GM18873 (cell line): ENCODE data around the gene EFHD2.
"Not testable (repeated sequence)": the region's sequence is repeated elsewhere in the genome, so short reads cannot be mapped to it uniquely, and the experiment has no call there.

Experiments
- ATAC-seq: cut with Tn5 transposase; IDR thresholded peaks from one replicate; pipeline ENCODE4 v1.9.1; 2021; ENCODE audit warnings: mild to moderate bottlenecking, moderate library complexity, moderate number of reproducible peaks; ENCODE audit not compliant: unreplicated experiment, low FRiP score

EFHD2 gene

DNA sequence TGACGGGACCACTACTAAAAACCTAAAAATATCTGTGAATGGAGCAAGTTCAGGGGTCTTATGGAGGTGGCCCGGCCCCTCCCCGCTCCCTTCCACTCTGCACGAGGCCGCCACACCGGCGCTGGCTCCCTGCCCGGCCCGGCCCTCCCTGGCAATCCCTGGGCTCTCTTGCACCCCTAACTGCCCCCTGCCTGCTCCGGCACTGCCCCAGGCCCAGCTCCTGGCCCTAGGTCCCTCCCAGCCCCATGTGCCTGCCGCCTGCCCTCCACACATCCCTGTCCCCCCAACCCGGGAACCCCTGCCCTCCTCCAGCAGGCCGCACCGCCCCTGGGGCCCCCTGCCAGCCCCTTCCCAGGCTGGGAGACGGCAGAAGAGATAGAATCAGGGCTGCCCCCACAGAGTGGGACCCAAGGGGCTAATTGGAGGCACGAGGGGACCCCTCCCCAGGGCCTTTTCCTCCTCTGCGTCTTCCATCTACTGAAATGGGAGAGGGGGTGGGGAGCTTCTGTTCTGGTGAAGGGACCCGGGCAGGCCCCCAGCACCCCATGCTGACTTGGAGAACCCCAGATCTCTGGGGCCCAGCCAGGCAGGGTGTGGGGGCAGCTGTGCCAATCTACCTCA, 19.2 kb downstream of the EFHD2 start:
- ATAC-seq: no peak

DNA sequence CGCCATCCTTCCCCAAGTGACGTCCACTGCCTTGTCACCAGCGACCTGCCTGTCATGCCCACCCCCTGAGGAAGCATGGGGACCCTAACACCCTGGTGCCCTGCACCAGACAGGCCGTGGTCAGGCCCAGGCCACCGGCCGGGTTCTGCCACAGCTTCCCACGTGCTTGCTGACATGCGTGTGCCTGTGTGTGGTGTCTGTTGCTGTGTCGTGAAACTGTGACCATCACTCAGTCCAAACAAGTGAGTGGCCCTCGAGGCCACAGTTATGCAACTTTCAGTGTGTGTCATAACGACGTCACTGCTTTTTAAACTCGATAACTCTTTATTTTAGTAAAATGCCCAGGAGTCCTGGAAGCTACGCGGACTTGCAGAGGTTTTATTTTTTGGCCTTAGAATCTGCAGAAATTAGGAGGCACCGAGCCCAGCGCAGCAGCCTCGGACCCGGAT, 20.0 kb downstream of the EFHD2 start:
- ATAC-seq: no peak

- ATAC-seq: no peak
Observed at GRCh38 chr1:15430787-15431570, 21.3 kb downstream of the EFHD2 start.

DNA sequence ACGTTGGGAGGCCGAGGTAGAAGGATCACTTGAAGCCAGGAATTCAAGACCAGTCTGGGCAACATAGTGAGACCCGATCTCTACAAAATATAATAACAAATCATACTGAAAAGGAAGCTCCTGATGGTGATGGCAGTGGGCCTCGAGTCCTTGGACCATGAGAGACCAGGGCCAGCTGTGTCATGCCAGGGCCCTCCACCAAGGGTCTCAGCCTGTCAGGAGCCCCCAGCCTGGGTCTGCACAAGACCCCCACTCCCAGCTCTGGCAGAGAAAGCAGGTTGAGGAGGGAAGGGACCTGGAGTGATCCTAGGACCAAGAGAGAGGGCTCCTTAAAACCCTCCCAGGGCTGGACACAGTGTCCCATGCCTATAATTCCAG, 21.9 kb downstream of the EFHD2 start:
- ATAC-seq: no peak

DNA sequence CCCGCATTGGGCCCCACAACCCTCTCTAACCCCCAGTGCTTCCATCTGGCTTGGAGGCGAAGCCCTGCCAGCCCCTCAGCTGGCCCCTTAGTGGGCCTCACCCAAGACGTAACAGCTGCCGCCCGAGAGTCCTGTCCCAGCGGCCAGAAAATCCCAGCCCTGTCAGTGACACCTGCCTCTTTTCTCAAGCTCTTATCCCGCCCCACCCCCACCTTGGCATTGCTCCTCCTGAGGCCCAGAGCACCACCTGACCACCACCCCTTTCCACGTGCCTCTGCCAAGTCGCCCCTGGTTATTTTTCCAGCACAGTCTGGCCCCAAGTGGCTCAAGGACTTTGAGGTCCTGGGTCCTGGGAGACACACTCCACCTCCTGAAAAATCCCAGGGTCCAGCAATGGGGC, 22.6 kb downstream of the EFHD2 start:
- no peak for ATAC-seq

DNA sequence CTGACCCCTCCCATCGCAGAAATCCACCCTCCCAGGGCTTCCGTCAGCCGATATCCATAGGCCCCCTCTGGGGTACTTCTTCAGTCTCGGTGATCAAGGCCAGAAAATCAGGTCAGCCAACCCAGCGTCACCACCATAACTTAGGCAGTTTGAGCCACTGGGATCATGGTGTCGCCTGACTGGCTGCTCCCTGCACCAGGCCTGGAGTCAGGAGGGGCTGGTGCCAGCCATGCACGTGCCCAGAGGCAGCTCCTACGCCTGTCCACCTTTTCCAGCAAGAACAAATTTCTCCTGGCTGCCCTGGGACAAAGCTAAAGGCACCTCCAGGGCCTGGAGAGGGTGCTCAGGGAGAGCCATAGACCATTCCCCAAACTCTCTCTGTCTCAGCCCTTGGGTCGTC, 23.8 kb downstream of the EFHD2 start:
- no peak for ATAC-seq

- ATAC-seq: not testable (repeated sequence)
Observed at GRCh38 chr1:15434739-15435138, 25.1 kb downstream of the EFHD2 start.

DNA sequence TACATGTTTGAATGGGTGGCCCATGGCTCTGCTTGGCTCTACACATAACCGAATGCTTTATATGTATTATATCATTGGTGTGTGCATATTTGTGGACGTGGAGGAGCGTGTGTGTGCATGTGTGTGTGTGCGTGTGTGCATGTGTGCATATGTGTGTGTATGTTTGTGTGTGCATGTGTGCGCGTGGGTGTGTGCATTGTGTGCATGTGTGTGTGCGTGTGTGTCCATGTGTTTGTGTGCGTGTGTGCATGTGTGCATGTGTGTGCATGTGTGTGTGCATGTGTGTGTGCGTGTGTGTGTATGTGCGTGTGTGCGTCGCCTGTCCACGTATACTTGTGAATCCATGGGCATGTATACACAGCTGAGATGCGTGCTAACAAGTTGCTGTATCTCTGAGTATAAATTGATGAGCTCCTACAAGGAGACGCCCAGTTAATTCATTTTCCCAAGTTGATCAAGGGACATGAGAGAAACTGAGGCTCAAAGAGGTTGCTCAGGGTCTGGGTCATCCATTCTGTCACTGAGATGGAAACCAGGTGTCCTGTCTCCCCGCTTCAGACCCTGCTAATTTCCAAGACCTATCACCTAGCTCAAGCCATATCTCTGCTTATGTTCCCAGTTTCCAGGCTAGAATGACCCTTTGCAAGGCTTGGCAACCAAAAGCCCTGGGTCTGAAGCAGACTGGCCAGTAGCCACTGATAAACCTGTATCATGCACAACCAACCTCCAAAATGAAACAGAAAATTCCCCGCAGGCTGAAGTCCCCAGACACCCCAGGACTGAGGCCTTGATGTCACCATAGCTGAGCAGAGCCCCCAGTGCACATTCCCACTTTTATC, 25.8 kb downstream of the EFHD2 start:
- ATAC-seq: no peak

GRCh38 chr1:15436881-15437442, 27.3 kb downstream of the EFHD2 start:
- no peak for ATAC-seq

GRCh38 chr1:15439325-15439724, 29.6 kb downstream of the EFHD2 start:
- no peak for ATAC-seq

DNA sequence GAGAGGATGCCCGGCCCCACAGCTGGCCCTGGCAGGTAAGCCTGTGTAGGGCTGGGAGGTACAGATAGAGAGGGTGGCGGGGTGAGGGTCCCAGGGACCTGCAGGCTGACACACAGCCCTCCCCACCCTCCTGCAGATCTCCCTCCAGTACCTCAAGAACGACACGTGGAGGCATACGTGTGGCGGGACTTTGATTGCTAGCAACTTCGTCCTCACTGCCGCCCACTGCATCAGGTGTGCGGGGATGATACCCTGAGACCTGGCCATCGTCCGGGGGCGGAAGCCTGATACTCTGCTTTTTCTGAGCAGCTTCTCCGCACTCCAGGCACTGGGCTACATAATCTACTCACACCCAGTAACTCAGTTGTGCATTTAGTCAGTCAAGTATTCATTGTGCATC, 30.7 kb downstream of the EFHD2 start:
- ATAC-seq: no peak

DNA sequence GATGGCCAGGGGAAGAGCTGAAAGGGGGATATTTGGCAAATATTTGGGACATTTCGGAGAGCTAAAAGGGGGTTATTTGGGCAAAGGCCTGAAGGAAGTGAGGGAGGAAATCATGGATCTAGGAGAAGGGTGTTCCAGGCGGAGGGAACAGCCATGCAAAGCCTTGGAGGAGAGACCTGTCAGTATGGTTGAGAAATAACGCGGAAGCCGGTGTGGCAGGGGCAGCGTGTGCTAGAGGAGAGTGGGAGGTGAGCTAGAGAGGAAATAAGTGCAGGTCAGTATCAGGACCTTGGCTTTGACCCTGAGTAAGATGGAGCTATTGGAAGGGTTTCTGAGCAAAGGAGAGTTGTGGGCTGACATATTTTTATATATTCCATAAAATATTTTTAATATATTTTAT, 31.6 kb downstream of the EFHD2 start:
- ATAC-seq: no peak

- no peak for ATAC-seq
Observed at GRCh38 chr1:15442119-15442518, 32.4 kb downstream of the EFHD2 start.

DNA sequence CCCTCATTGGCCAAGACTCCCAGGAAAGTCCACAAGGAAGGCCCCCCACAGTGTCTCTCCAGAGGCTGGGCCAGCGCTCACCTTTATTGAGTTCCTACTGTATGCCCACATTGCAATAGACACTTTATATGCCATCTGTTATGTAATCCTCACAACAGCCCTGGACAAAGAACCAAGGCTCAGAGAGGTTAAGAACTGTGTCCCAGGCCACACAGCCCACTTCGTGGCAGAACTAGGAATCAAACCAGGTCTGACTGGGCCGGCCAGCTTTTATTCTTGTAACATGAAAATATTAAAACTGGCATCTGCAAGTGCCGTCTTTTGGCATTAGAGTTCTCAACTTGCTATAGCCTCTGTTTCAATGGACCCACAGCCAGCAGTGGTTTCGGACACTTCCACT, 33.1 kb downstream of the EFHD2 start:
- no peak for ATAC-seq

DNA sequence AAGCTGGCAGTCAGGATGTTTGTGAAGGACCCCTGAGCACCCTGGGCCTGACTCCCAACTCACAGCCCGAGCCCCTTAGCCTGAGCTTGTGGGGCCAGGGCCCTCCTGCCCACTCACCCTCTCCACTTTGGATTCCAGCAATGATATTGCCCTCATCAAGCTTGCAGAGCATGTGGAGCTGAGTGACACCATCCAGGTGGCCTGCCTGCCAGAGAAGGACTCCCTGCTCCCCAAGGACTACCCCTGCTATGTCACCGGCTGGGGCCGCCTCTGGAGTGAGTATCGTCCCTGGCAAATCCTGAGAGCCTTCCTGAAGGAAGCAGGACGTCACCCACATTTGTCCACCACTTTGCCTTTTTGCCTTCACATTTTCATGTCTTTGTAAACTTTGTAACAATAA, 33.6 kb downstream of the EFHD2 start:
- no peak for ATAC-seq

GRCh38 chr1:15444468-15445389, 35.0 kb downstream of the EFHD2 start:
- ATAC-seq: no peak

GRCh38 chr1:15445390-15446122, 35.9 kb downstream of the EFHD2 start:
- no peak for ATAC-seq

DNA sequence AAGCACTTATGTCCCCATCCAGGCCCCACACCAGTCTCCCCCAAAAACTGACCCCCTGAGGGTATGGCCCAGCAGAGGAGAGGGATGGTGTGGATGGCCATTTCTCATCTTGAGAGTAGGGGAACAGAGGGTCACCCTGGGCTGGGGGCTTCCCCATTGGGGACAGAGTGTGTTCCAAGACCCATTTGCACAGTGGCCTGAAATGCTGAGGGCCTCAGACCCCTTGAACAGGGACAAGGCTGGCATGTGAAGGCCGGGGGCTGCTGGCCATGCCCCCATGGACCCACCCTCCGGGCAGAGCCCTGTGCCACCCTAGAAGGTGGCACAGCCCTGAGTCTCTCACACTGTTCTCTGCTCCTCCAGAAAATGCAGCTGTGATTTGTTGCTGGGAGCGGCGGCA, 36.5 kb downstream of the EFHD2 start:
- ATAC-seq: no peak

DNA sequence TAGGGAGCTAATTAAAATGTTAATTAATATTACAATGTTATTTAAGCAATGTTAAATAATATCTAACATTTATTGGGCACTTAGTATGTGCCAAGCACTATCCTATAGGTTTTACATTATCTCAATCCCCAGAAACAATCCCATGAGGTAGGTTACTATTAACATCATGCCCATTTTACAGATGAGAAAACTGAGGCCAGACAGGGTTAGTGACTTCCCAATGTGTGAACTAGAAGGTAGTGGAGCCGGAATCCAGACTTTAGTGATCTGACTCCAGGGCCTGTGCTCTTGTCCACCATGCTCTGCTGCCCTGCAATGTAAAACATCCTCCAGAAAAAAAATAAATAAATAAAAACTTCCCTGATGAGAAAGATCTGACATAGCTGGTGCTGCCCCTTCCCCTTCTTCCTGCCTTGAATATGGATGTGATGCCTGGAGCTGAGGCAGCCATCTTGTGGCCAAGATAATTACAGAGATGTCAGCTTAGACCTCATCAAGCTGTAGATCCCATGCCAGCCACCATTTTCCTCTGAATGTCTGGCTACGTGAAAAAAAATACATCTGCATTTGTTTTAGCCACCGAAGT, 39.3 kb downstream of the EFHD2 start:
- no peak for ATAC-seq
